Peyer's patch (tissue), 4 donors: ENCODE measurements around the gene BUD23. TPM values are rescaled to one million over a fixed set of nuclear protein-coding genes. Genes with fewer than 3 reads are reported as not detected.

Experiments
- DNase-seq, 3 donors: peaks; one replicate each; pipeline ENCODE4 v3.0.0-alpha.2; 2017 to 2019
- H3K27ac ChIP-seq, 4 donors: fragments of 200-600 bp; sonication (generic); one replicate each; pipeline ENCODE4 v1.5.1; 2016 to 2019
- H3K27me3 ChIP-seq, 2 donors: fragments of 200-600 bp; sonication (generic); one replicate each; pipeline ENCODE4 v1.5.1; 2019
- H3K36me3 ChIP-seq, 3 donors: fragments of 200-600 bp; sonication (generic); one replicate each; pipeline ENCODE4 v1.5.1; 2016 to 2019
- H3K4me1 ChIP-seq, 4 donors: fragments of 200-600 bp; sonication (generic); one replicate each; pipeline ENCODE4 v1.5.1; 2016 to 2019
- H3K4me3 ChIP-seq, 4 donors: fragments of 200-600 bp; sonication (generic); 1 replicate in 3 of 4; 2 replicates in 1 of 4; pipeline ENCODE4 v1.5.1; 2016 to 2019; ENCODE audit warnings: mild to moderate bottlenecking in 1 of 4
- H3K9me3 ChIP-seq, 4 donors: fragments of 200-600 bp; sonication (generic); one replicate each; pipeline ENCODE4 v1.5.1; 2016 to 2019; ENCODE audit warnings: mild to moderate bottlenecking in 1 of 4
- CTCF ChIP-seq, 6 experiments: fragments of 450-650 bp in 4 of 6; fragments of 200-600 bp in 2 of 6; sonication (generic) in 1 of 6; IDR thresholded peaks; one replicate each; pipeline ENCODE4 v1.5.1; 2017 to 2019; ENCODE audit warnings: antibody characterized with exemption in 6 of 6, mild to moderate bottlenecking in 3 of 6, moderate library complexity in 1 of 6
- POLR2A ChIP-seq, 2 donors: fragments of 450-650 bp; IDR thresholded peaks; one replicate each; pipeline ENCODE4 v1.5.1; 2017; ENCODE audit warnings: antibody characterized with exemption in 2 of 2, mild to moderate bottlenecking in 2 of 2, moderate library complexity in 2 of 2
- total RNA-seq, 4 donors: library from RNA; depleted of rRNA; stranded (reverse); fragments of >200 nt; gene quantifications; one replicate each; pipeline ENCODE4 v1.1.0, GENCODE V29; 2016

Gene BUD23
- total RNA-seq, 4 donors from 2014 or later, result 34.5 to 48.7 (median 44.1) TPM

- peak in 1 of 3 donors; percentile 55 for DNase-seq
- H3K27ac ChIP-seq, result peak overlapping the region in 3 of 4 donors; percentile 81 to 96 (median 82)
- TF ChIP-seq CTCF (IDR thresholded peaks at IDR 0.05) (no peak), POLR2A (IDR thresholded peaks at IDR 0.05) (no peak)
- H3K4me1 ChIP-seq, result peaks cover 0 to 17% (median 5%) of the 10 kb centered on the region in 4 donors
- no peaks in the 10 kb centered on the region for H3K27me3 ChIP-seq
- no peaks in the 10 kb centered on the region for H3K9me3 ChIP-seq
- peak overlapping the region in 3 of 4 donors; percentile 20 to 86 (median 71) for H3K4me3 ChIP-seq
- peaks cover 0 to 23% (median 0%) of the 10 kb centered on the region in 3 donors for H3K36me3 ChIP-seq
Measured at GRCh38 chr7:73735528-73735905, 52.1 kb downstream of the BUD23 start.

- Histone ChIP-seq H3K9me3 (no peaks in the 10 kb centered on the region), H3K4me3 (peak overlapping the region in 2 of 4 donors; percentile 71 to 86), H3K4me1 (peaks cover 0 to 19% (median 5%) of the 10 kb centered on the region in 4 donors), H3K36me3 (peaks cover 0 to 23% (median 0%) of the 10 kb centered on the region in 3 donors), H3K27ac (peak overlapping the region in 2 of 4 donors; percentile 82 to 96), H3K27me3 (no peaks in the 10 kb centered on the region)
- TF ChIP-seq CTCF (IDR thresholded peaks at IDR 0.05) (no peak), POLR2A (IDR thresholded peaks at IDR 0.05) (no peak)
- DNase-seq, result no peak
Measured at GRCh38 chr7:73736885-73737284, 53.5 kb downstream of the BUD23 start.

- Histone ChIP-seq H3K36me3 (peaks cover 0 to 23% (median 0%) of the 10 kb centered on the region in 3 donors), H3K27ac (peak overlapping the region; percentile 84 to 98 (median 94)), H3K4me1 (peaks cover 0 to 26% (median 5%) of the 10 kb centered on the region in 4 donors), H3K9me3 (no peaks in the 10 kb centered on the region), H3K27me3 (no peaks in the 10 kb centered on the region), H3K4me3 (peak overlapping the region; percentile 52 to 88 (median 78))
- TF ChIP-seq CTCF (IDR thresholded peaks at IDR 0.05), result no peak
- no peak for TF ChIP-seq POLR2A (IDR thresholded peaks at IDR 0.05)
- no peak for DNase-seq
Measured at GRCh38 chr7:73737491-73738219, 54.3 kb downstream of the BUD23 start.

- Histone ChIP-seq H3K27ac (peak overlapping the region; percentile 84 to 98 (median 94)), H3K36me3 (peaks cover 0 to 23% (median 0%) of the 10 kb centered on the region in 3 donors), H3K4me3 (peak overlapping the region; percentile 52 to 88 (median 78)), H3K9me3 (no peaks in the 10 kb centered on the region), H3K4me1 (peaks cover 0 to 26% (median 6%) of the 10 kb centered on the region in 4 donors), H3K27me3 (no peaks in the 10 kb centered on the region)
- DNase-seq, result peak; percentile 71 to 87 (median 84)
- TF ChIP-seq POLR2A (IDR thresholded peaks at IDR 0.05) (no peak), CTCF (IDR thresholded peaks at IDR 0.05) (no peak)
Measured at GRCh38 chr7:73738220-73738611, 54.8 kb downstream of the BUD23 start.

- DNase-seq, result peak; percentile 99 to 100 (median 99)
- peak within 1 kb of the TSS; percentile 52 to 88 (median 78) for H3K4me3 ChIP-seq
- peaks cover 0 to 31% (median 8%) of the 10 kb centered on the region in 4 donors for H3K4me1 ChIP-seq
- H3K27ac ChIP-seq, result peak within 1 kb of the TSS; percentile 84 to 98 (median 94)
- no peaks in the 10 kb centered on the region for H3K27me3 ChIP-seq
- H3K9me3 ChIP-seq, result no peaks in the 10 kb centered on the region
- TF ChIP-seq CTCF (IDR thresholded peaks at IDR 0.05) (peak in 1 of 6 experiments; percentile 20), POLR2A (IDR thresholded peaks at IDR 0.05) (peak; percentile 93 to 94)
- H3K36me3 ChIP-seq, result peaks cover 0 to 23% (median 0%) of the 10 kb centered on the region in 3 donors
Measured at GRCh38 chr7:73738612-73739386, 55.4 kb downstream of the BUD23 start, which contains the start of gene ABHD11. ABHD11 (minus strand) TSS chr7:73738802; CDS start chr7:73738770, 32 bp downstream.
